Subcutaneous adipose tissue (tissue), 4 donors: ENCODE results near the gene PNRC1. TPM values are rescaled to one million over a fixed set of nuclear protein-coding genes. Genes with fewer than 3 reads are reported as not detected.

Source experiments
- small RNA-seq: library from RNA; depleted of rRNA; stranded (forward); fragments of <200 nt; gene quantifications from one replicate; pipeline ENCODE3, GENCODE V24; 2016
- total RNA-seq, 4 donors: library from RNA; depleted of rRNA; stranded (reverse); fragments of >200 nt; gene quantifications; one replicate each; pipeline ENCODE4 v1.1.0, GENCODE V29; 2016
- TF ChIP-seq, protein P1 (sequence below): fragments of 450-650 bp; IDR thresholded peaks from one replicate; pipeline ENCODE4 v1.5.1; 2016; ENCODE audit warnings: low read depth, mild to moderate bottlenecking, control low read depth, antibody characterized with exemption, moderate library complexity

PNRC1 gene
- total RNA-seq, 4 donors from 2014 or later: 228 to 324 (median 262) TPM

- TF ChIP-seq, protein P1, sequence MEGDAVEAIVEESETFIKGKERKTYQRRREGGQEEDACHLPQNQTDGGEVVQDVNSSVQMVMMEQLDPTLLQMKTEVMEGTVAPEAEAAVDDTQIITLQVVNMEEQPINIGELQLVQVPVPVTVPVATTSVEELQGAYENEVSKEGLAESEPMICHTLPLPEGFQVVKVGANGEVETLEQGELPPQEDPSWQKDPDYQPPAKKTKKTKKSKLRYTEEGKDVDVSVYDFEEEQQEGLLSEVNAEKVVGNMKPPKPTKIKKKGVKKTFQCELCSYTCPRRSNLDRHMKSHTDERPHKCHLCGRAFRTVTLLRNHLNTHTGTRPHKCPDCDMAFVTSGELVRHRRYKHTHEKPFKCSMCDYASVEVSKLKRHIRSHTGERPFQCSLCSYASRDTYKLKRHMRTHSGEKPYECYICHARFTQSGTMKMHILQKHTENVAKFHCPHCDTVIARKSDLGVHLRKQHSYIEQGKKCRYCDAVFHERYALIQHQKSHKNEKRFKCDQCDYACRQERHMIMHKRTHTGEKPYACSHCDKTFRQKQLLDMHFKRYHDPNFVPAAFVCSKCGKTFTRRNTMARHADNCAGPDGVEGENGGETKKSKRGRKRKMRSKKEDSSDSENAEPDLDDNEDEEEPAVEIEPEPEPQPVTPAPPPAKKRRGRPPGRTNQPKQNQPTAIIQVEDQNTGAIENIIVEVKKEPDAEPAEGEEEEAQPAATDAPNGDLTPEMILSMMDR: no peak
Measured at GRCh38 chr6:89133981-89134380, 53.4 kb downstream of the PNRC1 start.

GRCh38 chr6:89134723-89135122, 54.2 kb downstream of the PNRC1 start:
- TF ChIP-seq, protein P1: no peak

Small RNAs within 50 kb of the gene (small RNA-seq; reads per million reads assigned to genes)
- gene RN7SL336P (not detected), gene RNU2-61P (not detected)

Other genes starting within 250 kb of the PNRC1 start
- gene RNGTT, start 117.1 kb upstream of the PNRC1 start, total RNA-seq: 10 to 100 TPM; 10.2 to 22.3 (median 13.4) TPM
- under 1 TPM in 1 of 4 donors, not detected in 3; 0.17 TPM for gene SRSF12, start 37.3 kb downstream of the PNRC1 start, total RNA-seq
- gene PM20D2, start 65.3 kb downstream of the PNRC1 start, total RNA-seq: 1 to 10 TPM; 4.0 to 6.8 (median 4.9) TPM
- gene GABRR1, start 136.6 kb downstream of the PNRC1 start, total RNA-seq: not detected
- 1 to 10 TPM in 1 of 4 donors, under 1 TPM in 1, not detected in 2; 0.57 to 1.4 TPM for gene GABRR2, start 234.5 kb downstream of the PNRC1 start, total RNA-seq